GM19240 (cell line): ENCODE data around the gene SLAMF8.
A peak's percentile ranks its signal among the peaks of the same experiment; 100 is the strongest.

Experiments
- DNase-seq: peaks from one replicate; pipeline ENCODE4 v3.0.0; 2011; ENCODE audit warnings: low spot score; ENCODE audit not compliant: insufficient read length

The SLAMF8 gene

GRCh38 chr1:159817276-159818041, 9.2 kb upstream of the SLAMF8 start:
- no peak for DNase-seq

- DNase-seq, result no peak
Measured at GRCh38 chr1:159821171-159821867, 5.4 kb upstream of the SLAMF8 start.

GRCh38 chr1:159823406-159823805, 3.3 kb upstream of the SLAMF8 start:
- DNase-seq, result no peak

GRCh38 chr1:159825564-159825963, 1.1 kb upstream of the SLAMF8 start:
- no peak for DNase-seq

GRCh38 chr1:159827102-159827490, 423 bp downstream of the SLAMF8 start:
- DNase-seq, result no peak

GRCh38 chr1:159827549-159827948, 876 bp downstream of the SLAMF8 start:
- DNase-seq, result no peak

GRCh38 chr1:159828176-159828575, 1.5 kb downstream of the SLAMF8 start:
- no peak for DNase-seq

GRCh38 chr1:159828581-159829272, 2.1 kb downstream of the SLAMF8 start:
- no peak for DNase-seq

- peak; percentile 40 for DNase-seq
Measured at GRCh38 chr1:159829273-159829634, 2.6 kb downstream of the SLAMF8 start.

- DNase-seq, result no peak
Measured at GRCh38 chr1:159829822-159830465, 3.3 kb downstream of the SLAMF8 start.

GRCh38 chr1:159830722-159831121, 4.0 kb downstream of the SLAMF8 start:
- no peak for DNase-seq

GRCh38 chr1:159831412-159832141, 4.9 kb downstream of the SLAMF8 start:
- no peak for DNase-seq

- DNase-seq, result no peak
Measured at GRCh38 chr1:159832309-159832708, 5.6 kb downstream of the SLAMF8 start.

GRCh38 chr1:159835356-159835755, 8.7 kb downstream of the SLAMF8 start:
- no peak for DNase-seq

GRCh38 chr1:159835862-159836525, 9.3 kb downstream of the SLAMF8 start:
- DNase-seq, result no peak

GRCh38 chr1:159838715-159839114, 12.0 kb downstream of the SLAMF8 start:
- no peak for DNase-seq

GRCh38 chr1:159839116-159839849, 12.6 kb downstream of the SLAMF8 start:
- peak; percentile 68 for DNase-seq

- DNase-seq, result no peak
Measured at GRCh38 chr1:159841749-159842148, 15.1 kb downstream of the SLAMF8 start.

GRCh38 chr1:159843459-159843858, 16.8 kb downstream of the SLAMF8 start:
- no peak for DNase-seq
